ENCODE data around the gene ETV4.

ETV4 gene

DNA sequence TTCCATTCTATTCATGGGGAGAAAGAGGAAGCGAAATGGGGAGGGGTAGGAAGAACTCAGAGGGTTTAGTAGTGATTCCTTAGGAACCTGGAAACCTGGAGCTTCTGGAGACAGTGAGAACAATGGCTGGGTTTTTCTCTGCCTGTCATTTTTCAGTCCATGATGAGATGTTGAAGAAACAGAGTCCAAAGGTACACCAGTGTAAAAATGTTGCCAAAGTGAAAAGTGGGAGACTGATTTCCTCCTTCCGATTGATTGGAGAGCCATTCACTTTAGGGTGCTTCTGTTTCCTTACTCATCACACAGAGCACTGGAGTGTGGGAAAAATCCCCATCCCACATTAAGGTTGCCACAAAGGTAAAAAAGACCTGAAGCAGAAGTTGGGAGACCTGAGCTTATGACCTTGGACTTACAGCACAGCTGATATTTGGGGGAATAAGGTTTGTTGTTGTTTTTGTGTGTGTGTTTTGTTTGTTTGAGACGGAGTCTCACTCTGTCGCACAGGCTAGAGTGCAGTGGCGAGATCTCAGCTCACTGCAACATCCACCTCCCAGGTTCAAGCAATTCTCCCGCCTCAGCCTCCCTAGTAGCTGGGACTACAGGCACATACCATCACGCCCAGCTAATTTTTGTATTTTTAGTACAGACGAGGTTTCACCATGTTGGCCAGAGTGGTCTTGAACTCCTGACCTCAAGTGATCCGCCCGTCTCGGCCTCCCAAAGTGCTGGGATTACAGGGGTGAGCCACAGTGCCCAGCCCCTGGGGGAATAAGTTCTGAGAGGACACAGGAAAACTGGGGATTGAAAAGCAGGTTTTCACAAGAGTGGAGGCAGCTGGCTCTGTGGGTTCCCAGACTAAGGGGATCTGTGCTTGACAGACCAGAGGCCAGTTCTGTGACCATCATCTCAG, 63.8 kb downstream of the ETV4 start:
- Mint-ChIP-seq H3K27me3 (no peaks in the 10 kb centered on the region), H3K4me1 (peaks cover 12 to 16% of the 10 kb centered on the region in 2 donors), H3K36me3 (peaks cover 2 to 4% of the 10 kb centered on the region in 2 donors), H3K4me3 (no peak overlapping the region), H3K9me3 (no peaks in the 10 kb centered on the region), H3K27ac (no peak overlapping the region)
- DNase-seq (no peak), ATAC-seq (replicated peaks) (no peak)

DNA sequence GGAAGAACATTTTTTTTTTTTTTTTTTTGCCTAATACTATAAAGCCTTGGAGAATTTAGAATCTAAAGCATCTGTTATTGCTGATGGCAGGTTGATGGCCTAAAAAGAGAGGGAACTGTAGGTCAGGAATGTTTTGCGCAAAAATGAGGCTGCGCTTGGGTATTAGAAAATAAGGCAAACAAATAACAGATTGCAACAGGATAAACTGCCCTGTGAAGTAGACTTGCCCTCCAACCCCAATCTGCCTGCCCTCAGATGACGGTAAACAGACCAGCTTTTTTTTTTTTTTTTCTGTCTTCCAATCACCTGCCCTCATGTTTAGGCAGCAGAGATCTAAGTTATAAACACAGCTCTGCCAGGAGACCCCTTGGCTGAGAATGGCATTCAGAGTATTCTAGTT, 66.2 kb downstream of the ETV4 start:
- H3K27me3 Mint-ChIP-seq: no peaks in the 10 kb centered on the region
- DNase-seq (no peak), ATAC-seq (replicated peaks) (no peak)
- no peak overlapping the region for H3K4me3 Mint-ChIP-seq
- H3K4me1 Mint-ChIP-seq: peaks cover 10% of the 10 kb centered on the region in 2 donors
- peaks cover 2 to 4% of the 10 kb centered on the region in 2 donors for H3K36me3 Mint-ChIP-seq
- H3K9me3 Mint-ChIP-seq: no peaks in the 10 kb centered on the region
- H3K27ac Mint-ChIP-seq: no peak overlapping the region

Data from stimulated activated naive B cell treated with anti-CD40 and anti-IgM and Interleukin-4, amounts not matched to agents 10 μg/mL and 1 μg/mL and 100 μg/mL, for 72 hours (primary cell).